AG10803 (cell line): ENCODE data around the gene GYPC.
"Not testable (repeated sequence)": the region's sequence is repeated elsewhere in the genome, so short reads cannot be mapped to it uniquely, and the experiment has no call there.

Experiments
- DNase-seq: peaks from one replicate; pipeline ENCODE4 v3.0.0; 2010; ENCODE audit warnings: low read depth
- H3K4me3 ChIP-seq: 2 replicates; pipeline ENCODE4 v1.5.1; 2011; ENCODE audit warnings: mild to moderate bottlenecking, low read length, control low read depth
- TF ChIP-seq, protein P1 (sequence below): conservative IDR thresholded peaks from 2 replicates; pipeline ENCODE4 v1.5.1; 2011; ENCODE audit warnings: mild to moderate bottlenecking, low read length, control low read depth, inconsistent platforms

GYPC gene

DNA sequence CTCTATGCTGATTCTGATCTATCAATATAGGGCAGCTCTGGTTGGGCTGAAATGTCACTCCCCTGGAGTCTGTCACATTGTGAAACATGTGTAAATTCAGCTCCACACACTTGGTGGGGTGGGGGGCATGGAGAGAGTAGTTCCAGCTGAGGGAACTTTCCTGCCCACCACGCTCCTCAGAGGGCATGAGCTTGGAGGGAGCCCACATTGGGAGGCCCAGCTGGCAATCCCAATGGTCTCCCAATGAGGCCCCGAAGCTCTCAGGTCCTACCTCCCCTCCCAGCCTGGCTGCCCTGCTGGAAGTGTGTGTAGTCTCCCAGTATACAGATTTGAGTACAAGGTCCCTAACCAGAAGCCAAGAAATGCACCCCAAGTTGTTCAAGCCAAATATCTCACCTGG lies 31.5 kb downstream of the GYPC start:
- no peak for DNase-seq
- TF ChIP-seq, protein P1, sequence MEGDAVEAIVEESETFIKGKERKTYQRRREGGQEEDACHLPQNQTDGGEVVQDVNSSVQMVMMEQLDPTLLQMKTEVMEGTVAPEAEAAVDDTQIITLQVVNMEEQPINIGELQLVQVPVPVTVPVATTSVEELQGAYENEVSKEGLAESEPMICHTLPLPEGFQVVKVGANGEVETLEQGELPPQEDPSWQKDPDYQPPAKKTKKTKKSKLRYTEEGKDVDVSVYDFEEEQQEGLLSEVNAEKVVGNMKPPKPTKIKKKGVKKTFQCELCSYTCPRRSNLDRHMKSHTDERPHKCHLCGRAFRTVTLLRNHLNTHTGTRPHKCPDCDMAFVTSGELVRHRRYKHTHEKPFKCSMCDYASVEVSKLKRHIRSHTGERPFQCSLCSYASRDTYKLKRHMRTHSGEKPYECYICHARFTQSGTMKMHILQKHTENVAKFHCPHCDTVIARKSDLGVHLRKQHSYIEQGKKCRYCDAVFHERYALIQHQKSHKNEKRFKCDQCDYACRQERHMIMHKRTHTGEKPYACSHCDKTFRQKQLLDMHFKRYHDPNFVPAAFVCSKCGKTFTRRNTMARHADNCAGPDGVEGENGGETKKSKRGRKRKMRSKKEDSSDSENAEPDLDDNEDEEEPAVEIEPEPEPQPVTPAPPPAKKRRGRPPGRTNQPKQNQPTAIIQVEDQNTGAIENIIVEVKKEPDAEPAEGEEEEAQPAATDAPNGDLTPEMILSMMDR: no peak
- H3K4me3 ChIP-seq: no peak overlapping the region

DNA sequence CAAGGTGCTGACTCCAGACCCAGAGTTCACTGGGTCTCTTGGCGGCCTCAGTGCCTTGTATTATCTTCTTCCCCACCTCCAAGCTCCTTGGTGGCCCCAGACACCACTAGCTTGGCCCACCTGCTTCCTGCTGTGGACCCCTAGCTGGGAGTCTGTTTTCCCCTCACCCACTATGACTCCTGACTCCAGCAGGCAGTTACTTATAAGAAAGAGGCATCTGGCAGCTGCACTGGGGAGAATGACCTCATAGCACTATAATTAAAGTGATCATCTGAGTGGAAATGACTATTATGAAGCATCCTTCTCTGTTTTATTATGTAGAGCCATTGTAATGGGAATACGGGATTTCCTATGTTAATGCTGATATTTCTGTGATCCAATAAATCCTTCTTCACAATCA lies 32.6 kb downstream of the GYPC start:
- DNase-seq, H3K4me3 ChIP-seq: not testable (repeated sequence)

DNA sequence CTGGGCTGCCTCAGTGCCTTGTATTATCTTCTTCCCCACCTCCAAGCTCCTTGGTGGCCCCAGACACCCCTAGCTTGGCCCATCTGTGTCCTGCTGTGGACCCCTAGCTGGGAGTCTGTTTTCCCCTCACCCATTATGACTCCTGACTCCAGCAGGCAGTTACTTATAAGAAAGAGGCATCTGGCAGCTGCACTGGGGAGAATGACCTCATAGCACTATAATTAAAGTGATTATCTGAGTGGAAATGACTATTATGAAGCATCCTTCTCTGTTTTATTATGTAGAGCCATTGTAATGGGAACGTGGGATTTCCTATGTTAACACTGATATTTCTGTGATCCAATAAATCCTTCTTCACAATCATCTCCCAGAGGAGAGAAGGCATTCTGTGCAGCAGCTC lies 36.3 kb downstream of the GYPC start:
- not testable (repeated sequence) for H3K4me3 ChIP-seq, DNase-seq

DNA sequence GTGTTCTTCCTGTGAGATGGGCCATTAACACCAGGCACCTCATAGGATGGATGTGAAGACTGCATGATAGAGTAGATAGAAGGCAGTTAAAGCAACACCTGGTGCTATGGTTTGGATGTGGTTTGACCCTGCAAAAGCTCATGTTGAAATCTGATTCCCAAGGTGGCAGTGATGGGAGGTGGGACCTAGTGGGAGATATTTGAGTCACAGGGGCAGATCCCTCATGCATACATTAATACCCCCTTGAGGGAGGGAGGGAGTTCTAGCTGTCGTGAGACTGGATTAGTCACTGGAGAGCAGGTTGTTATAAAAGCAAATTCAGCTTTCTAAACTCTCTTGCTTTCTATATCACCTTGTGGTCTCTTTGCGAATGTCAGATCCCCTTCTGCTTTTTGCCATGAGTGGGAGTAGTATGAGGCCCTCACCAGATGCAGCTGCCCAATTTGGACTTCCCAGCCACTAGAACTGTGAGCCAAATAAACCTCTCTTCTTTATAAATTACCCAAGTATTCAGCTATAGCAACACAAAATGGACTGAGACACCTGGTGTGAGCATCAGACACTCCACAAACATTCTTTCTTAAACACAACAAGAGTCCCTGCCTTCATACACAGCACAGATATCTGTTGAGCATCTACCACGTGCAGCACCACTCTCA lies 37.1 kb downstream of the GYPC start:
- not testable (repeated sequence) for DNase-seq, H3K4me3 ChIP-seq

DNA sequence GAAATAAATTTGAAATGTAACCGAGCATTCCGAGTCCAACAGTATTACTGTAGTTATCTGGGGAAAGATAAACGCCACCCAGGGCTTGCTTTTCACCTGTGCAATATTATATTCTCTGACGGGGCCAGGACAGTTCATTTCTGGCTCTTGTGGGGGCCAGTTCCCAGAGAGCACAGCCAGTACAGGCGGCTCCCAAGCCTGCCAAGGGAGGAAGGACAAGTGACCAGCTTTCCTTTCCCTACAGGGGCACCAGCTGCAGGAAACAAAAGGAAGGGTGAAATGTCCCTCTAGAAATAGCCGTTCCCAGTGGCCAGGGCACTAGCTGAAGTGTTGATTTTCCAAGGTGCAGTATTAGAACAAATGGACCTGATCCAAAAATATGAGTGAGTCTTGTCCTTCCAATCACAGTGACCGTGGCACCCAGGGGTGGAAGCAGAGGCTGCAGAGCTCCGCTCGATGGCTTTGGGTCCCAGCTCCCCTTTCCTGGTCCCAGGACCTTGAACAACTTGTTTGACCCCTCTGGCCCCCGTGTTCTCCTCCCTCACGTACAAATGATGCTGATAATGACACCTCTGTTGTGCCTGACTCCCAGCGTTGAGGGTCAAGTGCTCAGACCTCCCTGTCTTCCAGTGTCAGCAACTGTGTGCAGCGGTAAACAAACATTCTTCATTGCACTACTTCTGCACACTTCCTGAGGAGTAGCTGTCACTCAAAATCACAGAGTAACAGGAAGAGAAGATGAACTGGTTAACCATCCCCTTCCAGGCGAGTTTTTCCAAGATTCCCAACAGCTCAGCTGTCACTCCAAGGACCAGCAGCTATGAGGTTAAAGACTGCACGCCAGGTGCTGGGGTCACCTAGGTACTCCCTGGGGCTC lies 40.9 kb downstream of the GYPC start:
- no peak for DNase-seq
- H3K4me3 ChIP-seq: no peak overlapping the region
- TF ChIP-seq, protein P1: no peak

DNA sequence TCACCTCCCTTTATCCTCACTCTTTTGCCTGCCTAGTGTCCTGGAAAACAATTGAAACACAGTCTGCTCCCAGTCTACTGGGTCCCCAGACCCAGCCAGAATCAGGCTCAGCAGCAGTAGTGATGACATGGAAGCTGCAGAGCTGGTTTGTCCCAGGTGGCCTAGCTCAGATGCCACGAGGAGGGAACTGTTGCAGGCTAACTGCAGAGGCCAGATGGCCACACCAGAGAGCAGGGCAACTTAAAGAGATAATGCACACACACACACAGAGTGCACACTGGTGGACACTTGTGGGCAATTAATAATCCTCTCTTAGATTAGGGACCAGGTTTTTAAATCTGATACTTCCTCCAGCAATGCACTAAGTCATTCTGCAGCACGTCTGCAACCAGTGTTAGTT lies 42.4 kb downstream of the GYPC start:
- TF ChIP-seq, protein P1: no peak
- H3K4me3 ChIP-seq: no peak overlapping the region
- no peak for DNase-seq

DNA sequence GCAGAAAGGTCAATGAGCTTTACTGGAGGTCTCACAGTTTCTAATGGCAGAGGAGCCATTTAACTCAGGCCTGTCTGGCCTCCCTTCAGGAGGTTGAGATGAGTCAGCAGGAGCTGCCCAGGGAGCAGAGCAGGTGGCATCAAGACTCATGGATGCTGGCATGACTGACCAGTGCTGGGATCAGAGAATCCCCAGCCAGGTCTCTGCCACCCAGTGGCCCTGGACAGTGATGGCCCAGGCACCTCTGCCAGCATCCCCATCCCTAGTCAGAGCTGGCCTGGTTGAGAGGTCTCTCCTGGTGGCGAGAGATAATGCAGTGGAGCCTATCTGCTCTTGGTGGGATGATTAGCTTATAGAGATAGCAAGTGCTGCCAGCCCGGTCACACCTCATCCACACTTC lies 43.1 kb downstream of the GYPC start:
- TF ChIP-seq, protein P1: no peak
- H3K4me3 ChIP-seq: no peak overlapping the region
- no peak for DNase-seq

DNA sequence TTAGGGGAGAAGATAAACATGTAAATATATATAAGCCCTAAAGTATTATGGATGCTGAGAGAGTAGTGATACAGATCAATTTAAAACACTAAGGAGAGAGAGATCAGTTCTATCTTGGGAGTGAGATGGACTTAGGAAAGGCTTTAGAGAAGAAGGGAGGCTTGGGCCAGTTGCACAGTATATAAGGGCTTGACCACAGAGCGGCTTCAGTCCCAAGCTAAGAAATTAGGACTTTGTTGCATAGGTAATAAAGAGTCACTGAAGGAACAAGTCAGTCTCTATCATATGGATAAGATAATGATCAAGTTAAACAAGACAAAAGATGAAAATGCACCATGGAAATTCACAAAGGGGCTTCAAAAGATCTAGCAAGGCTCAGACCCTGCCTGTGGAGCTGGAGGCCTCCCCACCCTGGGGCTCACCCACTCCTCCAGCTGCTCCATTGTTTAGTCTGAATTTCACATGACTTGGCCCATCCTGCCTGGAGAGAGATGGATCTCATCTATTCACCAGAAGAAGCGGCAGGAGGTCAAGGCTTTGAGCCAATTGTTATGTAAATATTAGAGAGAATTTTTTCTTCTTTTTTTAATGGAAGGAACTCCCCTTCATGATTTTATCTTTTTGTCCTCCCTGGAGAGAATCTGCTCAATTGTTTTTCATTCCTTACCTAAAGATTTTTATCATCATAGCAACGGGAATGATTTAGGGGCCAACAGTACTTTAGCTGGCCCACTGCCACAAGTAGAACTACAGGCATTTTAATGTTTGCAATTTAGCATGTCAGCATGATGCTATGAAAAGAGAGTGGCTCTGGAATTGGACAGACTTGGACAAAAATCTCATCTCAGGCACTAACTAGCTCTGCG lies 44.0 kb downstream of the GYPC start:
- peak; percentile 50 for DNase-seq
- TF ChIP-seq, protein P1: no peak
- H3K4me3 ChIP-seq: no peak overlapping the region
